HEK293T (cell line): Measurements from ENCODE around the gene GAGE12J.

Experiments used
- ARNT ChIP-seq: fragments of 450-650 bp; IDR thresholded peaks from 2 replicates; pipeline ENCODE4 v1.6.1; 2017; ENCODE audit warnings: mild to moderate bottlenecking
- BHLHE40 ChIP-seq: fragments of 450-650 bp; IDR thresholded peaks from 2 replicates; pipeline ENCODE4 v1.6.1; 2016; ENCODE audit warnings: mild to moderate bottlenecking, moderate library complexity, borderline replicate concordance
- CTBP1 ChIP-seq: fragments of 450-650 bp; IDR thresholded peaks from 2 replicates; pipeline ENCODE4 v1.6.1; 2016; ENCODE audit warnings: borderline replicate concordance
- ELF4 ChIP-seq: fragments of 450-650 bp; IDR thresholded peaks from 2 replicates; pipeline ENCODE4 v1.6.1; 2017; ENCODE audit warnings: antibody characterized with exemption
- FOXK2 ChIP-seq: fragments of 450-650 bp; IDR thresholded peaks from 2 replicates; pipeline ENCODE4 v1.6.1; 2016; ENCODE audit warnings: mild to moderate bottlenecking
- FOXM1 ChIP-seq: fragments of 450-650 bp; IDR thresholded peaks from 2 replicates; pipeline ENCODE4 v1.6.1; 2017; ENCODE audit warnings: mild to moderate bottlenecking, borderline replicate concordance
- LEF1 ChIP-seq: fragments of 450-650 bp; IDR thresholded peaks from 2 replicates; pipeline ENCODE4 v1.6.1; 2017; ENCODE audit warnings: mild to moderate bottlenecking, borderline replicate concordance
- NFRKB ChIP-seq: fragments of 450-650 bp; IDR thresholded peaks from 2 replicates; pipeline ENCODE4 v1.6.1; 2016; ENCODE audit warnings: mild to moderate bottlenecking, moderate library complexity
- PKNOX1 ChIP-seq: fragments of 450-650 bp; IDR thresholded peaks from 2 replicates; pipeline ENCODE4 v1.6.1; 2016
- SP1 ChIP-seq: fragments of 450-650 bp; IDR thresholded peaks from 2 replicates; pipeline ENCODE4 v1.6.1; 2017
- SUZ12 ChIP-seq: fragments of 450-650 bp; IDR thresholded peaks from 2 replicates; pipeline ENCODE4 v1.6.1; 2016; ENCODE audit warnings: mild to moderate bottlenecking
- TARDBP ChIP-seq: fragments of 450-650 bp; IDR thresholded peaks from 2 replicates; pipeline ENCODE4 v1.6.1; 2016

GRCh38 chrX:49291615-49292337 is 30.1 kb upstream of the GAGE12J start:
- TF ChIP-seq NFRKB: no peak
- TF ChIP-seq LEF1: no peak
- no peak for TF ChIP-seq SP1
- TF ChIP-seq BHLHE40: no peak
- no peak for TF ChIP-seq FOXM1
- TF ChIP-seq FOXK2: no peak
- TF ChIP-seq ARNT: no peak
- TF ChIP-seq CTBP1: no peak
- TF ChIP-seq TARDBP: no peak
- TF ChIP-seq PKNOX1: no peak
- TF ChIP-seq ELF4: no peak
- TF ChIP-seq SUZ12: no peak
